GM10266 (cell line): ENCODE results near the gene PANK3.
"Not testable (repeated sequence)": the region's sequence is repeated elsewhere in the genome, so short reads cannot be mapped to it uniquely, and the experiment has no call there.

Experiments
- DNase-seq: peaks from one replicate; pipeline ENCODE4 v3.0.0; 2012; ENCODE audit errors: extremely low spot score
- TF ChIP-seq, protein P1 (sequence below): IDR thresholded peaks from 2 replicates; pipeline ENCODE4 v1.5.1; 2012; ENCODE audit warnings: mild to moderate bottlenecking, low read depth; ENCODE audit not compliant: control insufficient read depth, insufficient read depth; ENCODE audit errors: missing control alignments

Gene PANK3

GRCh38 chr5:168596927-168597326 lies 17.8 kb upstream of the PANK3 start:
- no peak for DNase-seq
- TF ChIP-seq, protein P1, sequence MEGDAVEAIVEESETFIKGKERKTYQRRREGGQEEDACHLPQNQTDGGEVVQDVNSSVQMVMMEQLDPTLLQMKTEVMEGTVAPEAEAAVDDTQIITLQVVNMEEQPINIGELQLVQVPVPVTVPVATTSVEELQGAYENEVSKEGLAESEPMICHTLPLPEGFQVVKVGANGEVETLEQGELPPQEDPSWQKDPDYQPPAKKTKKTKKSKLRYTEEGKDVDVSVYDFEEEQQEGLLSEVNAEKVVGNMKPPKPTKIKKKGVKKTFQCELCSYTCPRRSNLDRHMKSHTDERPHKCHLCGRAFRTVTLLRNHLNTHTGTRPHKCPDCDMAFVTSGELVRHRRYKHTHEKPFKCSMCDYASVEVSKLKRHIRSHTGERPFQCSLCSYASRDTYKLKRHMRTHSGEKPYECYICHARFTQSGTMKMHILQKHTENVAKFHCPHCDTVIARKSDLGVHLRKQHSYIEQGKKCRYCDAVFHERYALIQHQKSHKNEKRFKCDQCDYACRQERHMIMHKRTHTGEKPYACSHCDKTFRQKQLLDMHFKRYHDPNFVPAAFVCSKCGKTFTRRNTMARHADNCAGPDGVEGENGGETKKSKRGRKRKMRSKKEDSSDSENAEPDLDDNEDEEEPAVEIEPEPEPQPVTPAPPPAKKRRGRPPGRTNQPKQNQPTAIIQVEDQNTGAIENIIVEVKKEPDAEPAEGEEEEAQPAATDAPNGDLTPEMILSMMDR, result no peak

- not testable (repeated sequence) for DNase-seq
Observed at GRCh38 chr5:168596122-168596521, 17.0 kb upstream of the PANK3 start.

- no peak for DNase-seq
- TF ChIP-seq, protein P1, result no peak
Observed at GRCh38 chr5:168592014-168592368, 12.8 kb upstream of the PANK3 start.

DNA sequence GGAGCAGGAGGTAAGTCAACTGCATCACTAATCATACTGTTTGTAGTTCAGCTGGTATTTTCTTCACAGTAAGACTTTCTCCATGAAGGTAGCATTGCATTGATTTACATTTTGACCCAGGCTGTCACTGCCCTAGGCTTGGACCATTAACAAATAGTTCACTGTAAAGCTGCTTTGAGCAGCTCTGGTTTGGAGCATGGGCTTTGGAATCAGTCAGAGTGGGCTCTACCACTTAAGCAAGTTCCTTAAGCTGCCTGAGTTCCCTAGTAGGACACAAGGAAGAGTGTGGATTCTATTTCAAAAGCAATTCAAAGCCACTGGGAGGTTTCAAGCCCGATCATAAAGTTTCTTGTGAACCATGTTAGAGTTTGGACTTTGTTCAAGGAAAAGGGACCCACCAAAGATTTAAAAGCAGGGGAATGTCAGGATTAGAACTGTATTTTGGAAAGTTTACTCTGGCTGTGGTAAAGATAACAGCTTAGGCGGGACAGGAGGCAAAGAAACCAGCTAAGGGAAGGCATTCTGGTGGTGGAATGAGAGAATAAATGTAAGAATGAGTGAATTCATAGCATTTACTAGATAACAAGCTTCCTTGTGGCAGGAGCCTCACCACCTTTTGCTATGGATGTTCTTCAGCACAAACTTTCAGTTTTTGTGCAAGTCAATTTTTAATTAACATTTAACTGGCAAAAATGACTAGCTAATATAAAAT lies 12.3 kb upstream of the PANK3 start:
- DNase-seq, result no peak
- TF ChIP-seq, protein P1, result no peak

- TF ChIP-seq, protein P1, result no peak
- no peak for DNase-seq
Observed at GRCh38 chr5:168590666-168591065, 11.5 kb upstream of the PANK3 start.

DNA sequence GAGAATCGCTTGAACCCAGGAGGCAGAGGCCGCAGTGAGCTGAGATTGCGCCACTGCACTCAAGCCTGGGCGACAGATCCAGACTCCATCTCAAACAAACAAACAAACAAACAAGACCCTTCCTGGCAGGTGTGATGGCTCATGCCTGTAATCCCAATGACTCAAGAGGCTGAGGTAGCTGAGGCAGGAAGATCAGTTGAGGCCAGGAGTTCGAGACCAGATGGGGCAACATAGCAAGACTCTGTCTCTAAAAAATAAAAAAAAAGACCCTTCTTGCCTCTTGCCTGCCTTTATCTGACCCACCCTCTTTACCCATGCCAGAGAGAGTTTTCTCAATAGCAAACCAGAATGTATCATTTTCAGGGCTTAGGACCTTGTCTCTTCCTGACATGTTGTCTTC lies 8.8 kb upstream of the PANK3 start:
- DNase-seq, result no peak
- TF ChIP-seq, protein P1, result no peak

DNA sequence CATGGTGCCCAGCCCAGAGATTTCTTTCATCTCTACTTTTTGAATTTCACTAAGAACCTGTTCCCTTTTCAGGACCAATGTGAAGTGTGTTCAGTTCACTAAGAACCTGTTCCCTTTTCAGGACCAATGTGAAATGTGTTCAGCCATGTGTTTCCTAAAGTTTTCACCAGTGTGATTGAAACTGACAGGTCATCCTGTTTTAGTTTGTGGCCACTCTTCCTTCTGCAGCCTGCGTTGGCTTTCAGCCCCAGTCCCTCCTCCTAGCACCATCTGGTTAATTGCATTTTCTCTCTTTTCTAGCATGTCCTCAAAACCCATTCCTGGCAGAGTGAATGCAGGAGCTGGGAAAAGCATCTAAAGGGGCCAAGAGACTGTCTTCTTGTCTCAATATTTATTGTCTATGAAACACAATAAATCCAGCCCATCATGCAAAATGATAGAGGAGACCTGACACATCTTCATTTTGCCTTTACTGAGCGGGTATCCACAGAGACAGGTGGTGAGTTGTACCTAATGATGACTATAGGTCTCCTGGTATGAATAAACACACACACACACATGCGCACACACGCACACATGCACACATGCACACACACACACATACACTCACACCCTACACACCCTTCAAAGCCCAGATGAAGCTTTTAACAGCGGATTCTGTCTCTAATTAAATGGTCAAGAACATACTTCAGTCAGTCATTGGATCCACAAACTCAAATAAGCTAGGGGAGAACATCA lies 6.1 kb upstream of the PANK3 start:
- no peak for DNase-seq

More for the DNA sequence above, 6.1 kb upstream of the PANK3 start:
- TF ChIP-seq, protein P1, result no peak
